OCI-LY1 (cell line): Measurements from ENCODE around the gene NMT1.

Experiments
- CTCF ChIP-seq: fragments of 200-600 bp; sonication (generic), shearing (Covaris generic); IDR thresholded peaks from 2 replicates; pipeline ENCODE4 v1.5.1; 2017; ENCODE audit warnings: mild to moderate bottlenecking, antibody characterized with exemption, low read length, moderate library complexity, mixed read lengths
- EZH2 ChIP-seq: fragments of 200-600 bp; sonication (generic), shearing (Covaris generic); IDR thresholded peaks from 2 replicates; pipeline ENCODE4 v1.8.0; 2017; ENCODE audit warnings: borderline replicate concordance, mixed run types, mild to moderate bottlenecking, antibody characterized with exemption, low read length, moderate library complexity, mixed read lengths

GRCh38 chr17:45029096-45029495, 32.0 kb upstream of the NMT1 start:
- no peak for TF ChIP-seq CTCF
- TF ChIP-seq EZH2, result no peak
